T-helper 1 cell treated with Interleukin-12 subunit alpha and Interleukin-12 subunit beta and Interleukin-4 antibody, amounts not matched to agents 30 μg/mL and 1 μg/mL, for 36 hours (primary cell): ENCODE data around the gene UTP18.
"Not testable (repeated sequence)": the region's sequence is repeated elsewhere in the genome, so short reads cannot be mapped to it uniquely, and the experiment has no call there.

Source experiments
- H3K27ac Mint-ChIP-seq: one replicate; pipeline ENCODE4 v1.8.0; 2021; ENCODE audit warnings: mild to moderate bottlenecking, mixed read lengths
- H3K27me3 Mint-ChIP-seq: one replicate; pipeline ENCODE4 v1.8.0; 2021; ENCODE audit warnings: low read depth, mixed read lengths
- H3K36me3 Mint-ChIP-seq: one replicate; pipeline ENCODE4 v1.8.0; 2021; ENCODE audit warnings: low read depth, mixed read lengths
- H3K4me1 Mint-ChIP-seq: one replicate; pipeline ENCODE4 v1.8.0; 2021; ENCODE audit warnings: low read depth, mixed read lengths
- H3K4me3 Mint-ChIP-seq: one replicate; pipeline ENCODE4 v1.8.0; 2021; ENCODE audit warnings: mild to moderate bottlenecking, moderate library complexity, mixed read lengths
- H3K9me3 Mint-ChIP-seq: one replicate; pipeline ENCODE4 v1.8.0; 2021; ENCODE audit warnings: mixed read lengths

UTP18 gene

DNA sequence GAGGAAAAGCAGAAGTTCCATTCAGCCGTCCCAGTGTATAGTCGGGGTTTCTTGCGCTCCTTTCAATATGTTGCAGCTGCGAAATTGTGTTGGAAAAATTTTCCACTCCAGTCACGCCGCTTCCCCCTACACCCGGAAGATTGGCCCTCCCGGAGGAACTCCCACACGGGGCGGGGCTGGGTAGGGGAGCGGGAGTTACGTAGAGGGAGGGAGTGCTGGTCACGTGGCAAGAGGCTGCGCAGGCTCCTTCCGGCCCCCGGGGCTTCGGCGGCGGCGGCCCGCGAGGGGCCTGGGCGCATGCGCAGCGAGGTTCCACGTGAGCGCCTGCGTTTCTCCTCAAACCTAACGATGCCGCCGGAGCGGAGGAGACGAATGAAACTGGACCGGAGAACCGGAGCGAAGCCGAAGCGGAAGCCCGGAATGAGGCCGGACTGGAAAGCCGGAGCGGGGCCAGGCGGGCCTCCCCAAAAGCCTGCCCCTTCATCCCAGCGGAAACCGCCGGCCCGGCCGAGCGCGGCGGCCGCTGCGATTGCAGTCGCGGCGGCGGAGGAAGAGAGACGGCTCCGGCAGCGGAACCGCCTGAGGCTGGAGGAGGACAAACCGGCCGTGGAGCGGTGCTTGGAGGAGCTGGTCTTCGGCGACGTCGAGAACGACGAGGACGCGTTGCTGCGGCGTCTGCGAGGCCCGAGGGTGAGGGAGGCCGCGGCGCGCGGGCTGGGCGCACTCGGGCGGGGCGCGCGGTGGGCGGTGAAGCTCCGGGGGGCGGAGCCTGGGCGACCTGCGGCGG is at the start of gene UTP18:
Gene UTP18 (plus strand): TSS at position 310 of the 787 bp plus-strand sequence. CDS start 39 bp downstream, at position 349.
- Mint-ChIP-seq H3K36me3 (peaks cover 28% of the 10 kb centered on the region), H3K9me3 (no peaks in the 10 kb centered on the region), H3K4me3 (peak within 1 kb of the TSS; percentile 86), H3K27ac (peak within 1 kb of the TSS; percentile 95), H3K27me3 (no peaks in the 10 kb centered on the region), H3K4me1 (peaks cover 44% of the 10 kb centered on the region)

DNA sequence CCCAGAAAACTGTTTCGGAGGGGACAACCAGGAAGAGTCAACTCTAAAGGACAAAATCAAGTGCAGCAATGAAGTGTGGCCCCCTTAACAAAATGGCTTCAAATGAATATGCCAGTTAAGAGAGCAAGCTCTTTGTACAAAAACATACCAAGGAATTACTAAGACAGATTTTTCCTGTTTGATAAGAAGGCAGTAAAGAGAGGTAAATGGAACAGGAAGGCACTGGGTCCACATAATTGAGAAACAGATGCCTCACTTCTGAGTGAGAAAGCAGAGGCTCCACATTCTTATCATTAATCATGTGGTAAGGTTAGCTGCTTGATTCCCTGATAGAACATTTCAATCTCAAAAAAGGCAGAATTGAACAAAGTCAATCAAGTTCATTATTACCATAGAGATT is 45.4 kb upstream of the UTP18 start:
- Mint-ChIP-seq H3K27me3 (no peaks in the 10 kb centered on the region), H3K4me1 (no peaks in the 10 kb centered on the region), H3K4me3 (no peak overlapping the region), H3K9me3 (no peaks in the 10 kb centered on the region), H3K27ac (no peak overlapping the region), H3K36me3 (peaks cover 18% of the 10 kb centered on the region)

DNA sequence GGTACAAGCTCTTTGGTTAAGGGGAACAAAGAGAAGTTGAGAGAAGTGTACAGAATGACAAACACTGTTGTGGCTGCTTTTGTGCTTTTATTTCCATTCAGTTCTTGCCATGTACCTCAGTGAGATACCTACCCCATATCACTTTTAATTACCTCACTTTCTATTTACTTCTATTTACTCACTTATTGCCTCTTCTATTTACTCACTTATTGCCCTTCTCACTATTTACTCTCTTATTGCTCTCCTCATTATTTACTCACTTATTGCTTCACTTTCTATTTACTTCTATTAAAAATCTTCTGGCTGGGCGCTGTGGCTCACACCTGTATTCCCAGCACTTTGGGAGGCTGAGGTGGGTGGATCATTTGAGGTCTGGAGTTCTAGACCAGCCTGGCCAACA is 42.4 kb upstream of the UTP18 start:
- Mint-ChIP-seq H3K27ac (no peak overlapping the region), H3K4me3 (no peak overlapping the region), H3K4me1 (no peaks in the 10 kb centered on the region)

DNA sequence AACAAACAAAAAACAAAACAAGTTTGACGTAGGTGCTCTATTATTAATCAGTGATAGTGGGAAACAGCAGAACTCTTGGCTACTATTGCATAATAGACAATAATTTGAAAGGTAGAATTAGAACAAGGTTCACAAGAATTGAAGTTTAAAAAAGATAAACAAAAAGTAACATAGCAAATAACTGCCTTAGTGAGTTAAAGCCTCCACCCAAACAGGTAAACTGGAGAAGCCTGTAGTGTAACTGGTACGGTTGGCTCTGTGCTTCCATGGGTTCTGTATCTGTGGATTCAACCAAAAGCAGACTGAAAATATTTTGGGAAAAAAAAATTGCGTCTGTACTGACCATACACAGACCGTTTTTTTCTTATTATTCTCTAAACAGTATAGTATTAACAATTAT is 39.0 kb upstream of the UTP18 start:
- Mint-ChIP-seq H3K27ac (no peak overlapping the region), H3K9me3 (no peaks in the 10 kb centered on the region), H3K36me3 (peaks cover 35% of the 10 kb centered on the region), H3K27me3 (no peaks in the 10 kb centered on the region), H3K4me1 (peaks cover 15% of the 10 kb centered on the region), H3K4me3 (no peak overlapping the region)

More for the DNA sequence above, 42.4 kb upstream of the UTP18 start:
- Mint-ChIP-seq H3K9me3 (no peaks in the 10 kb centered on the region), H3K36me3 (peaks cover 23% of the 10 kb centered on the region), H3K27me3 (no peaks in the 10 kb centered on the region)

DNA sequence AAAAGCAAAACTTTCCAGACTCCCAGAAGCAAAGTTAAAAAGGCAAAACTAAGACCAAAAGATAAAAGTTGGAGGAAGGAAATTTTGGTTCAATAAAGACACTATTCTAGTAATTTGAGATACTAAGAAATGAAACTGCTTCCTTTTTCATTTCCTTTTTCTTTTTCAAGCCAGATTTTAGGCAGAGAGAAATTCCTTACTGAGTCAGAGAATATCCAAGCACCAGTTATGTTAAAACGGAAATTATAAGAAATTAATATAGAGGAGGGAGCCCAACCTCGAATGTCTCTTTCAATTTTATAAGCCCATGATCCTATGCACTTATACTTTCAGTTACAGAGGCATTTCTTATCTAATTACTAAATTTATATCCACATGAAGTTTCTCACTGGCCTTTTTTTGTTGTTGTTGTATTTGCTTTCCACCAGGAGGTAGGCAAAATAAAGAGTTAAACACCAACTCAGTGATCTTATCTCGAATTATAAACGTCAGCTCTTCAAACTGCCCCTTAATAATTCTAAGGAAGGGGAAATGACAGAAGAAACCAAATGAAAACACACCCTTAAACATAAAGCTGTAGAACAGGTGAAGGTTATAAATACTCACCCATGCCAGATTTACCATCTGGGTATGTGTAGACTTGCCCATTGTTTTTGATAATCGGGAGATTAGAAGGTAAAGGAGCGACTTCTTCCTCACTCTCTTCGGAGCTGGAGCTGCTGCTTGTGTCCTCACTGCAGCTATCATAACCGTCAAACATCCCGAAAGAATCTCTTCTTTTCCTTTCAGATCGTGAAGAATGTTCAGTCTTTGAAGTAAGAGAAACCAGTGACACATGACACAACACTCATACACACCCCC is 35.7 kb upstream of the UTP18 start:
- no peaks in the 10 kb centered on the region for H3K9me3 Mint-ChIP-seq
- no peak overlapping the region for H3K4me3 Mint-ChIP-seq
- peaks cover 21% of the 10 kb centered on the region for H3K36me3 Mint-ChIP-seq
- H3K27ac Mint-ChIP-seq = peak overlapping the region; percentile 50
- peaks cover 15% of the 10 kb centered on the region for H3K4me1 Mint-ChIP-seq
- no peaks in the 10 kb centered on the region for H3K27me3 Mint-ChIP-seq

DNA sequence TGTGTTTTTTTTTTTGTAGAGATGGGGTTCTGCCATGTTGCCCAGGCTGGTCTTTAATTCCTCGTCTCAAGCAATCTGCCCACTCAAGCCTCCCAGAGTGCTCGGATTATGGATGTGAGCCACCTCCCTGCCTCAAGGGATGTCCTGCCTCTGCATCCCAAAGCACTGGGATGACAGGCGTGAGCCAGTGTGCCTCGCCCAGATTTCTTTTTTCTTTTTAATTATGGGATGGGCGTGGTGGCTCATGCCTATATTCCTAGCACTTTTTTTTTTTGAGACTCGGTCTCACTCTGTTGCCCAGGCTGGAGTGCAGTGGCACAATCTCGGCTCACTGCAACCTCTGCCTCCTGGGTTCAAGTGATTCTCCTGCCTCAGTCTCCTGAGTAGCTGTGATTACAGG is 34.8 kb upstream of the UTP18 start:
- Mint-ChIP-seq H3K4me1 (peaks cover 18% of the 10 kb centered on the region), H3K36me3 (peaks cover 16% of the 10 kb centered on the region)
- H3K27me3 Mint-ChIP-seq, H3K27ac Mint-ChIP-seq, H3K9me3 Mint-ChIP-seq, H3K4me3 Mint-ChIP-seq: not testable (repeated sequence)

DNA sequence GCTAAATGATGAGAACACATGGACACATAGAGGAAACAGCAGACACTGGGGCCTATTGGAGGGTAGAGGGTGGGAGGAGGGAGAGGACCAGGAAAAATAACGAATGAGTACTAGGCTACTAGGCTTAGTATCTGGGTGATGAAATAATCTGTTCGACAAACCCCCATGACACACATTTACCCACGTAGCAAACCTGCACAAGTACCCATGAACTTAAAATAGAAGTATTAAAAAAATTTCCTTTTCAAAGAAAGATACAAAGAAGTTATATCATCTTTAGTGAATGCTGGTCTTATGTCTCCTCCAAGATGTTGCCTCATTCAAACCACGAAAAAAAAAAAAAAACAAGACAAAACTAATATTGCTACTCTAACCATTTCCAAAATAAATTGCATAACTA is 32.2 kb upstream of the UTP18 start:
- H3K4me3 Mint-ChIP-seq = no peak overlapping the region
- H3K9me3 Mint-ChIP-seq = no peaks in the 10 kb centered on the region
- H3K27me3 Mint-ChIP-seq = no peaks in the 10 kb centered on the region
- peaks cover 19% of the 10 kb centered on the region for H3K4me1 Mint-ChIP-seq
- peaks cover 14% of the 10 kb centered on the region for H3K36me3 Mint-ChIP-seq
- no peak overlapping the region for H3K27ac Mint-ChIP-seq

DNA sequence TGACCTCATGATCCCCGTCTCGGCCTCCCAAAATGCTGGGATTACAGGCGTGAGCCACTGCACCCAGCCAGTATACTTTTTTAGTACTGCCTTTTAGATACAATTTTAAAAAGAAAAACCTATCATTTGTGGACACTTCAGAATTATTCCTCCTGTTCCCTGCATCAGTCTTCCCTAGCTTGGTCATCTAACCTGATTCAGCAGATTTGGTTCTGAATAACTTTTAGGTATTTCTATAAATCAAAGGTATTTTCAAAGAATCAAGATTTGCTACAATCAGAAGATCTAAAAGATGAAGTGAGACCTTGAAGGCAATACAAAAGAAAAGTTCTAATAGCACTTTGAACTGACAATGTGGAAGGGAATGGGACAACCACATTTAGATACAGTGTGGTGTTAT is 30.5 kb upstream of the UTP18 start:
- H3K36me3 Mint-ChIP-seq = peaks cover 5% of the 10 kb centered on the region
- no peak overlapping the region for H3K4me3 Mint-ChIP-seq
- peaks cover 8% of the 10 kb centered on the region for H3K4me1 Mint-ChIP-seq
- no peaks in the 10 kb centered on the region for H3K9me3 Mint-ChIP-seq
- H3K27me3 Mint-ChIP-seq = no peaks in the 10 kb centered on the region
- H3K27ac Mint-ChIP-seq = no peak overlapping the region

DNA sequence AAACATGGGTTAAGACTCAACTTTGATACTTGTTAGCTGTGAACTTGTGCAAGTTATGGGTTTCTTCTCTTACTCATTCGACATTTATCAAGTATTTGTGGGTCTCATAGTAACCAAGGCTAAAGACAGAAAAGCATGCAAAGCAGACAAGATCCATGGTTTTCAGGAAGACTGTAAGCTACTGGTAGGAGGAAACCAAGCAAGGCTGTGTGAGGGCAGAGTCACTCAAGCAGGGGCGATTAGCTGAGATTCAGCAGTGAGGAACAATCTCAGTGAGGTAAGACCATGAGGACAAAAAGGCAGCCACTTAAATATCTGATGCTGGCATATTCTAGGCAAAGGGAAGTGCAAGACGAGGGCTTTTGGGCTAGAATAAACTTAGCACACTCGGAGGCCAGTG is 30.0 kb upstream of the UTP18 start:
- no peak overlapping the region for H3K27ac Mint-ChIP-seq
- no peak overlapping the region for H3K4me3 Mint-ChIP-seq
- peaks cover 6% of the 10 kb centered on the region for H3K4me1 Mint-ChIP-seq

DNA sequence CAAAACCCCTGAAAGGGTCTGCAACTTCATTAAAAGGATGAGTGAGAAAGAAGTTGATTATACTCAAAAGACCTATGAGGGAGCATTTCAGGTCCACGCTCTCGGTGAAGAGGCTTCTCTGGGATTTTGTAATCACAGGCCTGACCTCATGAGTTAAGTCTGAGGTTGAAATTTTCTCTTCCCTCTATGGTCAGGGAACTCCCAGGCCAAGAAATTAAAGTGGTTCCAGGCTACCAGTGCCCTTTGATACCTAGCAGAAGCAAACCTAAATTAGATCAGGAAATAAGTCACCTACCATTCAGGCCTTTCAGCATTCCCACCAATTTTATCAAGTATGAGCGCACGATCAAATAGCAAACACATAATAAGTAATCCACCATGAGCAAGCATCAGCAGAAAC is 28.3 kb upstream of the UTP18 start:
- Mint-ChIP-seq H3K4me1 (peaks cover 6% of the 10 kb centered on the region), H3K9me3 (no peaks in the 10 kb centered on the region), H3K27me3 (no peaks in the 10 kb centered on the region), H3K27ac (no peak overlapping the region), H3K36me3 (peaks cover 3% of the 10 kb centered on the region), H3K4me3 (no peak overlapping the region)

More for the DNA sequence above, 30.0 kb upstream of the UTP18 start:
- Mint-ChIP-seq H3K36me3 (peaks cover 3% of the 10 kb centered on the region), H3K9me3 (no peaks in the 10 kb centered on the region), H3K27me3 (no peaks in the 10 kb centered on the region)

DNA sequence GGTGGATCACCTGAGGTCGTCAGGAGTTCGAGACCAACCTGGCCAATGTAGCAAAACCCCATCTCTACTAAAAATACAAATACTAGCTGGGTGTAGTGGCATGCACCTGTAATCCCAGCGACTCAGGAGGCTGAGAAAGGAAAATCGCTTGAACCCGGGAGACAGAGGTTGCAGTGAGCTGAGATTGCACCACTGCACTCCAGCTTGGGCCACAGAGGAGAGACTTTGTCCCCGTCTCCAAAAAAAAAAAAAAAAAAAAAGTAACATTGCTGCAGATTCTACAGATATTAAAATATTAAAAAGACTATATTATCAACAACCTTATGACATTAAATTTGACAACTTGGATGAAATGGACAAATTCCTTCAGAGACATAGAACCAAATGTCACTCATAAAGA is 26.2 kb upstream of the UTP18 start:
- H3K4me1 Mint-ChIP-seq = peaks cover 21% of the 10 kb centered on the region
- H3K9me3 Mint-ChIP-seq = no peaks in the 10 kb centered on the region
- H3K4me3 Mint-ChIP-seq = no peak overlapping the region
- no peak overlapping the region for H3K27ac Mint-ChIP-seq
- H3K27me3 Mint-ChIP-seq = no peaks in the 10 kb centered on the region
- H3K36me3 Mint-ChIP-seq = peaks cover 3% of the 10 kb centered on the region

DNA sequence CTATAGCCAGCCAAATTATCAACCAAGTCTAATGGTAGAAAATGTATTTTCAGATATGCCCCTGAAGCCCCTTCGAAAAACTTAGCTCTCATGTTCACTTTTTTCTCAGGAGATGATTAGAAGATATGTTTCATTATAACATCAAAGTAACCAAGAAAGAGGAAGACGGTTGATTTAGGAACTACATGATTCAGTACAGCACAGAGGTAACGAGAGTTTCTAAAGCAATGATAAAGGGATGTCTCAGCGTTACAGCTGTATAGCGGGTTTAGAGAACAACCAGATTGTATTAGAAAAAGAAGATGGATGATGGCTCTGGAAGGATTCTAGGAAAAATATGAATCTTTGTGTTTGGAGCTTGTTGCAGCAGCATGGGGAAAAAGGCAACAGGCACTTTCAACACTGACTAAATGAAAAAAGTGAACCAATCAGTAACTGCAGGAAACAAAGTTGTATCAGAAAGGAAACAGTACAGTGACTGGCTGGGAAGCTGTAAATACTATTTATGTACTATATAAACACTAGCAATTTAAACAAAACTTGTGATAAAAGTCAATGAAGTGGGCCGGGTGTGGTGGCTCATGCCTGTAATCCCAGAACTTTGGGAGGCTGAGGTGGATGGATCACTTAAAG is 22.0 kb upstream of the UTP18 start:
- Mint-ChIP-seq H3K27ac (peak overlapping the region; percentile 27), H3K36me3 (no peaks in the 10 kb centered on the region), H3K4me3 (peak overlapping the region; percentile 49), H3K27me3 (no peaks in the 10 kb centered on the region), H3K9me3 (no peaks in the 10 kb centered on the region), H3K4me1 (peaks cover 16% of the 10 kb centered on the region)

DNA sequence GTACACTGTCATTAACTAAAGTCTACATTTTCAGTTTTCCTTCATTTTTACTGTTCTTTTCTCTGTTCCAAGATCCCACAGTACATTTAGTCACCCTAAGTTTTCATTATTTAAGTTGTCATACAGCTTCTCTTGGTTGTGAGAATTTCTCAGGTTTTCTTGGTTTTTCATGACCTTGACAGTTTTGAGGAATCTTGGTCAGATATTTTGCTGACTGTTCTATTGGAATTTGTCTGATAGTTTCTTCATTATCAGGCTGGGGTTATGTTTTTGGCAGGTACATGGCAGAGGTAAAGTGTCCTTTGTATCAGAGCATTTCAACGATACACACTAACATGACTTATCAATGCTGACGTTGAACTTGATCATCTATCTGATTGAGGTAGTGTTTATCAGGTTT is 20.1 kb upstream of the UTP18 start:
- Mint-ChIP-seq H3K36me3 (no peaks in the 10 kb centered on the region), H3K27ac (no peak overlapping the region), H3K4me3 (no peak overlapping the region), H3K27me3 (no peaks in the 10 kb centered on the region), H3K4me1 (peaks cover 15% of the 10 kb centered on the region), H3K9me3 (no peaks in the 10 kb centered on the region)

DNA sequence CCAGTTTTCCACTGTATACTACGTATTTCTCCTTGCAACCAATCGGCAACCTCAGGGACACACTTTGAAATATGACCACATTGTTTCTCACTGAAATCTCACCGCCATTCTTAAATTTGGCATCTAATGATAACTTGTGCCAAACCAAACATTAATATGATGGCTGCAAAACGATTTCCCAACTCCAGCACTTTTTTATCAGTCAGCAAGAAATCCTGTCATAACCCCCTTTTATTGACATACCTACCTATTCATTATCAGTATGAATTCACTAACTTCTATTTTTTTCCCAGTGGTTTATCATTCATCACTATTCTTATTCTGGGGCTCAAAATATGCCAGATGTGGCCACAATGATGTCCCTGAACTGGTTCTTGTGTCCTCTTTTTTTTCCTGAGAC is 16.3 kb upstream of the UTP18 start:
- Mint-ChIP-seq H3K27ac (no peak overlapping the region), H3K4me1 (no peaks in the 10 kb centered on the region), H3K9me3 (no peaks in the 10 kb centered on the region), H3K4me3 (no peak overlapping the region), H3K27me3 (no peaks in the 10 kb centered on the region), H3K36me3 (peaks cover 1% of the 10 kb centered on the region)
